ENCODE data around the gene MRPS5.

MRPS5 gene

DNA sequence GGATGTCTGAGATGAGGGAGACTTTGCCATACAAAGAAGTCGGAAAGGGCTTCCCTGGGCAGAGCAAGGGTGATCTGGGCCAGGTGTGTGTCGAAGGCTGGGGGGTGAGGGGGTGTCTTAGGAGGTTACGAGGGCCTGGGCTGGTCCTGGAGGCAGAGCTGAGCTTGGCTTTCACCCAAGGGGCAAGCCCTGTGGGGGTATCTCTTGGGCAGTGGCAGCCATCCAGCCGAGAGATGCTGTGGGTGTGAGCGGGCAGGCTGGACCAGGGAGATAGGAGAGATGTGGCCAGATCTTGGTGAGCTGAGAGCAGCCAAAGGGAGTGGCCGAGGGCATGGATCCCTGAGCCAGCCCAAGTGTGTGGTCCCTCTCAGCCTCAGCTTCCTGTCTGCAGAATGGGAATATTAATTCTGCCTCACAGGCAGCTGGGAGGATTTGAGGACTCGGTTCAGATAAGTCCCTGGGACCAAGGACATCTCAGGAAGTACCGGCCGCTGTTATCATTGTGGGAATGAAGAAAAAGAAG lies 63.1 kb downstream of the MRPS5 start:
- TF ChIP-seq, protein P1, sequence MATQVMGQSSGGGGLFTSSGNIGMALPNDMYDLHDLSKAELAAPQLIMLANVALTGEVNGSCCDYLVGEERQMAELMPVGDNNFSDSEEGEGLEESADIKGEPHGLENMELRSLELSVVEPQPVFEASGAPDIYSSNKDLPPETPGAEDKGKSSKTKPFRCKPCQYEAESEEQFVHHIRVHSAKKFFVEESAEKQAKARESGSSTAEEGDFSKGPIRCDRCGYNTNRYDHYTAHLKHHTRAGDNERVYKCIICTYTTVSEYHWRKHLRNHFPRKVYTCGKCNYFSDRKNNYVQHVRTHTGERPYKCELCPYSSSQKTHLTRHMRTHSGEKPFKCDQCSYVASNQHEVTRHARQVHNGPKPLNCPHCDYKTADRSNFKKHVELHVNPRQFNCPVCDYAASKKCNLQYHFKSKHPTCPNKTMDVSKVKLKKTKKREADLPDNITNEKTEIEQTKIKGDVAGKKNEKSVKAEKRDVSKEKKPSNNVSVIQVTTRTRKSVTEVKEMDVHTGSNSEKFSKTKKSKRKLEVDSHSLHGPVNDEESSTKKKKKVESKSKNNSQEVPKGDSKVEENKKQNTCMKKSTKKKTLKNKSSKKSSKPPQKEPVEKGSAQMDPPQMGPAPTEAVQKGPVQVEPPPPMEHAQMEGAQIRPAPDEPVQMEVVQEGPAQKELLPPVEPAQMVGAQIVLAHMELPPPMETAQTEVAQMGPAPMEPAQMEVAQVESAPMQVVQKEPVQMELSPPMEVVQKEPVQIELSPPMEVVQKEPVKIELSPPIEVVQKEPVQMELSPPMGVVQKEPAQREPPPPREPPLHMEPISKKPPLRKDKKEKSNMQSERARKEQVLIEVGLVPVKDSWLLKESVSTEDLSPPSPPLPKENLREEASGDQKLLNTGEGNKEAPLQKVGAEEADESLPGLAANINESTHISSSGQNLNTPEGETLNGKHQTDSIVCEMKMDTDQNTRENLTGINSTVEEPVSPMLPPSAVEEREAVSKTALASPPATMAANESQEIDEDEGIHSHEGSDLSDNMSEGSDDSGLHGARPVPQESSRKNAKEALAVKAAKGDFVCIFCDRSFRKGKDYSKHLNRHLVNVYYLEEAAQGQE (IDR thresholded peaks at IDR 0.05; ENCODE audit: low read depth): no peak
- TF ChIP-seq ZBTB7A (IDR thresholded peaks at IDR 0.05; ENCODE audit: low read depth): no peak
- TF ChIP-seq, protein P2, sequence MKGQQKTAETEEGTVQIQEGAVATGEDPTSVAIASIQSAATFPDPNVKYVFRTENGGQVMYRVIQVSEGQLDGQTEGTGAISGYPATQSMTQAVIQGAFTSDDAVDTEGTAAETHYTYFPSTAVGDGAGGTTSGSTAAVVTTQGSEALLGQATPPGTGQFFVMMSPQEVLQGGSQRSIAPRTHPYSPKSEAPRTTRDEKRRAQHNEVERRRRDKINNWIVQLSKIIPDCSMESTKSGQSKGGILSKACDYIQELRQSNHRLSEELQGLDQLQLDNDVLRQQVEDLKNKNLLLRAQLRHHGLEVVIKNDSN (IDR thresholded peaks at IDR 0.05): no peak
- no peak for TF ChIP-seq NFIC (IDR thresholded peaks at IDR 0.05)
- TF ChIP-seq EP300 (IDR thresholded peaks at IDR 0.05; ENCODE audit: borderline replicate concordance): no peak
- no peak for TF ChIP-seq FOXM1 (IDR thresholded peaks at IDR 0.05; ENCODE audit: borderline replicate concordance, low read depth)
- TF ChIP-seq CREB1 (IDR thresholded peaks at IDR 0.05; ENCODE audit: low read depth): no peak

GRCh38 chr2:95057535-95058370 lies 63.9 kb downstream of the MRPS5 start:
- no peak for TF ChIP-seq YY1 (IDR thresholded peaks at IDR 0.05; ENCODE audit: low read depth)
- TF ChIP-seq EGR1 (IDR thresholded peaks at IDR 0.05): no peak
- no peak for TF ChIP-seq CREB1 (IDR thresholded peaks at IDR 0.05; ENCODE audit: low read depth)
- TF ChIP-seq EP300 (IDR thresholded peaks at IDR 0.05; ENCODE audit: borderline replicate concordance): no peak
- TF ChIP-seq TCF12 (IDR thresholded peaks at IDR 0.05; ENCODE audit: low read depth): no peak
- TF ChIP-seq, protein P2 (IDR thresholded peaks at IDR 0.05): no peak

- no peak for TF ChIP-seq RAD21 (IDR thresholded peaks at IDR 0.05; ENCODE audit: low read depth)
- TF ChIP-seq, protein P1 (IDR thresholded peaks at IDR 0.05; ENCODE audit: low read depth): no peak
- no peak for TF ChIP-seq CREB1 (IDR thresholded peaks at IDR 0.05; ENCODE audit: low read depth)
- TF ChIP-seq TAF1 (IDR thresholded peaks at IDR 0.05; ENCODE audit: low read depth): no peak
- TF ChIP-seq EP300 (IDR thresholded peaks at IDR 0.05; ENCODE audit: borderline replicate concordance): no peak
- TF ChIP-seq, protein P2 (IDR thresholded peaks at IDR 0.05): no peak
- no peak for TF ChIP-seq CEBPB (IDR thresholded peaks at IDR 0.05)
- TF ChIP-seq ZBTB7A (IDR thresholded peaks at IDR 0.05; ENCODE audit: low read depth): no peak
- TF ChIP-seq TCF12 (IDR thresholded peaks at IDR 0.05; ENCODE audit: low read depth): no peak
- TF ChIP-seq NFIC (IDR thresholded peaks at IDR 0.05): no peak
- TF ChIP-seq EGR1 (IDR thresholded peaks at IDR 0.05): no peak
- TF ChIP-seq FOXM1 (IDR thresholded peaks at IDR 0.05; ENCODE audit: borderline replicate concordance, low read depth): no peak
- TF ChIP-seq, protein P3, sequence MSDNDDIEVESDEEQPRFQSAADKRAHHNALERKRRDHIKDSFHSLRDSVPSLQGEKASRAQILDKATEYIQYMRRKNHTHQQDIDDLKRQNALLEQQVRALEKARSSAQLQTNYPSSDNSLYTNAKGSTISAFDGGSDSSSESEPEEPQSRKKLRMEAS (IDR thresholded peaks at IDR 0.05): no peak
- TF ChIP-seq YY1 (IDR thresholded peaks at IDR 0.05; ENCODE audit: low read depth): no peak
- no peak for TF ChIP-seq TEAD4 (IDR thresholded peaks at IDR 0.05)
Measured at GRCh38 chr2:95056461-95057459, 64.8 kb downstream of the MRPS5 start.

DNA sequence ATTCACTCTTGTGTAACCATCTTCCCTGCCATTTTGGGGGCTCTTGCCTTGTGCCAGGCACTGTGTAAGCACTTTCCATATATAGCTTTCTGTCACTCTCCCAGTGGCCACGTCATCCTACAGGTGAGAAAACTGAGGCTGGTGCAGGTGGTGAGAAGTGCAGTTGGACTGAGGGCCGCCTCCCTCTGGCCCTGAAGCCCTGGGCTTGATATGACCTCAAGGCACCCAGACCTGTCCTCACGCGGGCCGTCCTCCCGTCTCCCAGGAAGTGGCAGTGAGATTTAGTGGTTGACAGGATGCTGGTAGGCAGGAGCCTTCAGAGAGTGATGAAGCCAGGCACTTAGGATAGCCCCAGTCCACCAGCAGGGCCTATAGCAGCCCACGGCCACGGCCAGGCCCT lies 65.6 kb downstream of the MRPS5 start:
- TF ChIP-seq TAF1 (IDR thresholded peaks at IDR 0.05; ENCODE audit: low read depth) (no peak), FOXM1 (IDR thresholded peaks at IDR 0.05; ENCODE audit: borderline replicate concordance, low read depth) (no peak), YY1 (IDR thresholded peaks at IDR 0.05; ENCODE audit: low read depth) (no peak), CEBPB (IDR thresholded peaks at IDR 0.05) (no peak), TEAD4 (IDR thresholded peaks at IDR 0.05) (no peak)

- TF ChIP-seq, protein P3 (IDR thresholded peaks at IDR 0.05): no peak
- TF ChIP-seq, protein P2 (IDR thresholded peaks at IDR 0.05): no peak
- no peak for TF ChIP-seq RAD21 (IDR thresholded peaks at IDR 0.05; ENCODE audit: low read depth)
- TF ChIP-seq EGR1 (IDR thresholded peaks at IDR 0.05): no peak
- no peak for TF ChIP-seq TAF1 (IDR thresholded peaks at IDR 0.05; ENCODE audit: low read depth)
- TF ChIP-seq, protein P1 (IDR thresholded peaks at IDR 0.05; ENCODE audit: low read depth): no peak
- TF ChIP-seq TCF12 (IDR thresholded peaks at IDR 0.05; ENCODE audit: low read depth): no peak
Measured at GRCh38 chr2:95055262-95055661, 66.3 kb downstream of the MRPS5 start.
